NCI-H2081 treated with DMSO at 0.1 percent for 48 hours (cell line): Measurements from ENCODE around the gene IPO13.

Experiments used
- DNase-seq: peaks from one replicate; lab custom pipeline; 2025; lab: John Stamatoyannopoulos, UW

The IPO13 gene

GRCh38 chr1:44012404-44012803 lies 65.7 kb downstream of the IPO13 start:
- no peak for DNase-seq

GRCh38 chr1:44012941-44013609 lies 66.3 kb downstream of the IPO13 start:
- no peak for DNase-seq

- DNase-seq = no peak
Measured at GRCh38 chr1:44013949-44014348, 67.2 kb downstream of the IPO13 start.

DNA sequence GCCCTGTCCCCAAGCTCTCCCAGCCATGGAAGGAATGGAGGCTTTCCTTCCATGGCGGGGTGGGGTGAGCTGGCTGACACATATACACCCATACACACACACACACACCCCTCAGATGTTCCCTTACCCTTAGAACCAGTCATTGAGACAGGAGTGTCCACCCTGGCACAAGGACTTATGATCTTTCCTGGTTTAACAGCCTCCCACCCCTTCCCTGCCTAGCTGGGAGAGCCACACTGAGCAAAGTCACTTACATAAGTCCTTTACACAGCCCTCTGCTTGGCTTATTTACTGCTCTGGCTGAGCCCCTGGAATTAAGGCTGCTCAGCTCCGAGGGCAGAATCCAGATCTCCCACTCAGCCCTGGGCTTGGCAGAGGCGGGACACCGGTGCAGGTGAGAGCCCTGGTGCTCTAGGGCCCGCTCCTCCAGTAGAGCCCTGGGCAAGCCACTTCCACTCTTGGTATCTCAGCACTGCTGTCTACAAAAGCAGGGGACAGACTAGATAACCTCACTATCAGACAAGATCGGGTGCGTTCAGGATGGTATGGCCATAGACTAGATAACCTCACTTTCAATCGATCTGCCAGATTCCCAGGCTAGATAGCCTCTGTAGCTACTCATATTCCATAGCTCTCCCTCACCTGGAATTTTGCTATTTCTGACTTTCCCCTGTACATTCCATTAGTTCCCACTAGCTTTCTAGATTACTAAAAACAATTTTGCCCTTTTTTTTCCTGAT lies 67.8 kb downstream of the IPO13 start:
- DNase-seq = no peak

DNA sequence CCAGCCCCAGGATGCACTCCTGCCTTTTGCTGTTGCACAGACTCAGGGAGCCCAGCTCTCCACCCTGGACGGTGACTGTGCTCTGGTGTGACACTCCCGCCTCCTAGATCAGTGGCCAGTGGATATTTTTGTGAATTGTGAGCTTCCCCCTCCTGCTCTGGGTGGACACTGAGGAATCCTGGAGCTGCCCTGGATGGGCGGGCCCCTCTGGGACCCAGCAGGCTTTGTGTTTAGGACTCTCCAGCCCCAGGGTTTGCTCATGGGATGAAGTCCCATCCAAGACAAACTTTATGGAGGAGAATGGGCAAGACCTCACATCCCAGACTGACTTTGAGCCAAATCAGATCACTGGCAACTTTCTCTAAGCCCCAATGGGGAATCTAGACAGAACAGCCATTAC lies 68.5 kb downstream of the IPO13 start:
- no peak for DNase-seq

- DNase-seq = no peak
Measured at GRCh38 chr1:44016041-44016889, 69.5 kb downstream of the IPO13 start.

- DNase-seq = no peak
Measured at GRCh38 chr1:44016890-44017400, 70.2 kb downstream of the IPO13 start.
